Measurements from ENCODE around the gene STRAP.

DNA sequence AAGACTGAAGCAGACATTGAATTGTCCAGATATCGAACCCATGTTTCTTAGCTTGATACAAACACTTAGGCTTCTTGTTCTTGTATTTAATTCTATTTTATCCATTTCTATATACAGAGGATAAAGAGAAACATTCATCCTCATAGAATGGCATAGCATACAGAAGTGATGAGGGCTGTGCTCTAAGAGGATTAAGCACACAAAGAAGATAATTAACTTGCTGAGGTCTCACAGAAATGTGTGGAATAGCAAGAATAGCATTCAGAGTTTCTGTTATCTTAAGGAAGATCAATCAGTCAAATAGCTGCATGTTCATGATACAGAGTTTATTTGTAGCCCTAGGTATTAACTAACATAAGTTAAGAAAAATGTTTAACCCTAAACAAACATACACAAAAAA is 27.3 kb upstream of the STRAP start:
- TF ChIP-seq, protein P1, sequence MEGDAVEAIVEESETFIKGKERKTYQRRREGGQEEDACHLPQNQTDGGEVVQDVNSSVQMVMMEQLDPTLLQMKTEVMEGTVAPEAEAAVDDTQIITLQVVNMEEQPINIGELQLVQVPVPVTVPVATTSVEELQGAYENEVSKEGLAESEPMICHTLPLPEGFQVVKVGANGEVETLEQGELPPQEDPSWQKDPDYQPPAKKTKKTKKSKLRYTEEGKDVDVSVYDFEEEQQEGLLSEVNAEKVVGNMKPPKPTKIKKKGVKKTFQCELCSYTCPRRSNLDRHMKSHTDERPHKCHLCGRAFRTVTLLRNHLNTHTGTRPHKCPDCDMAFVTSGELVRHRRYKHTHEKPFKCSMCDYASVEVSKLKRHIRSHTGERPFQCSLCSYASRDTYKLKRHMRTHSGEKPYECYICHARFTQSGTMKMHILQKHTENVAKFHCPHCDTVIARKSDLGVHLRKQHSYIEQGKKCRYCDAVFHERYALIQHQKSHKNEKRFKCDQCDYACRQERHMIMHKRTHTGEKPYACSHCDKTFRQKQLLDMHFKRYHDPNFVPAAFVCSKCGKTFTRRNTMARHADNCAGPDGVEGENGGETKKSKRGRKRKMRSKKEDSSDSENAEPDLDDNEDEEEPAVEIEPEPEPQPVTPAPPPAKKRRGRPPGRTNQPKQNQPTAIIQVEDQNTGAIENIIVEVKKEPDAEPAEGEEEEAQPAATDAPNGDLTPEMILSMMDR (IDR thresholded peaks at IDR 0.05), result no peak
- no peak for TF ChIP-seq POLR2A (IDR thresholded peaks at IDR 0.05)

Measured in body of pancreas (tissue), 4 donors.